GM12892 (cell line): ENCODE data around the gene C12orf57.

Experiments
- POLR2A ChIP-seq: IDR thresholded peaks from 2 replicates; pipeline ENCODE4 v1.6.1; 2011; ENCODE audit warnings: low read depth, low read length, control low read depth
- POLR2AphosphoS5 ChIP-seq: IDR thresholded peaks from 2 replicates; pipeline ENCODE4 v1.6.1; 2011; ENCODE audit warnings: low read depth, low read length, control low read depth
- TAF1 ChIP-seq: IDR thresholded peaks from 2 replicates; pipeline ENCODE4 v1.6.1; 2011; ENCODE audit warnings: low read depth, mild to moderate bottlenecking, control low read depth, low read length, borderline replicate concordance

GRCh38 chr12:6921996-6922946 lies 21.6 kb upstream of the C12orf57 start:
- TF ChIP-seq POLR2A (no peak), POLR2AphosphoS5 (no peak), TAF1 (no peak)
